ENCODE results near the gene UBE2L6.
A peak's percentile ranks its signal among the peaks of the same experiment; 100 is the strongest.

Gene UBE2L6

GRCh38 chr11:57567515-57568329, at the start of gene UBE2L6:
UBE2L6 (minus strand) TSS chr11:57567672; CDS start chr11:57567611, 61 bp downstream.
- DNase-seq = peak; percentile 88

GRCh38 chr11:57616595-57616994, 49.1 kb upstream of the UBE2L6 start:
- no peak for DNase-seq

GRCh38 chr11:57615308-57615707, 47.8 kb upstream of the UBE2L6 start:
- DNase-seq = no peak

- no peak for DNase-seq
Observed at GRCh38 chr11:57614234-57614772, 46.8 kb upstream of the UBE2L6 start.

GRCh38 chr11:57610170-57610569, 42.7 kb upstream of the UBE2L6 start:
- no peak for DNase-seq

DNA sequence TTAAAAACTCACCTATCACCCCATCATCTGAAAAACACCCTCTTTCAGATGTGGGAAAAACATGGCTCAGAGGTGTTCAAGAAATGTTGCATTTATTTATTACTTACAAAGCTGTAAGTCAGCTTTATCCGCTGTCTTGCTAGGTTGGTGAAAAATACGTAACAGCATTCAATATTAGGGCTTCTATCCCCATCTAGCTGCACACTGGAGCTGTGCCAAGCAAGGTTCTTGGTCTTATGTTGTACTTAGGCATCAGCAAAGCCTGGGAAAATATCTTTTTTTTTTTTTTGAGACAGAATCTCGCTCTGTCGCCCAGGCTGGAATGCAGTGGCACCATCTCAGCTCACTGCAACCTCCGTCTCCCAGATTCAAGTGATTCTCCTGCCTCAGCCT, 37.6 kb upstream of the UBE2L6 start:
- no peak for DNase-seq

DNA sequence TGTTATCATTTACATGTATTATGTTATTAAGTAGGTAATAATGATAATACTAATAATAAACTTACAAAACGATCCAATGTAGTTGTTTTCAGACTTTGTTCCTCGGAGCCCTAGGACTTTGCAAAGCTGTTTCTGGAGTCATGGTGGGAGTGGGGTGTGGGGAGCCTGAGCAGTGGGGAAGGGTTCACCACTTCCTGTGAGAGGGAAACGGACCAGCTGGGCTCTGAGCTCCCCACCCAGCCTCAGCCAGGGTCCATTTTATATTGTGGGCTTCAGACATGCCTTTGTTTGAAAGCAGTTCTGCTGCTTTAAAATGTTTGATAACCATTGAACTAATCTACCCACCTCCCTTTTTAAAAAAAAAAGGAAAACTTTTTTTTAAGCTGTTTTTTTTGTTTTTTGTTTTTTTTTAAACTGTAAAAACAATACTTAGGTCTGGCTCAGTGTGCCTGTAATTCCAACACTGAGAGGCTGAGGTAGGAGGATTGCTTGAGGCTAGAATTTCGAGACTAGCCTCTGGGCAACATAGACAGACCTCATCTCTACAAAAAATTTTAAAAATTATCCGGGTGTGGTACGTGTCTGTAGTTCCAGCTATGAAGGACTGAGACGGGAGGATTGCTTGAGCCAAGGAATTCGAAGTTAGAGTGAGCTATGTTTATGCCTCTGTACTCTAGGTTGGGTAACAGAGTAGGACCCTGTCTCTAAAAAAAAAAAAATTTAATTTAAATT, 37.0 kb upstream of the UBE2L6 start:
- no peak for DNase-seq

GRCh38 chr11:57601297-57601696, 33.8 kb upstream of the UBE2L6 start:
- no peak for DNase-seq

DNA sequence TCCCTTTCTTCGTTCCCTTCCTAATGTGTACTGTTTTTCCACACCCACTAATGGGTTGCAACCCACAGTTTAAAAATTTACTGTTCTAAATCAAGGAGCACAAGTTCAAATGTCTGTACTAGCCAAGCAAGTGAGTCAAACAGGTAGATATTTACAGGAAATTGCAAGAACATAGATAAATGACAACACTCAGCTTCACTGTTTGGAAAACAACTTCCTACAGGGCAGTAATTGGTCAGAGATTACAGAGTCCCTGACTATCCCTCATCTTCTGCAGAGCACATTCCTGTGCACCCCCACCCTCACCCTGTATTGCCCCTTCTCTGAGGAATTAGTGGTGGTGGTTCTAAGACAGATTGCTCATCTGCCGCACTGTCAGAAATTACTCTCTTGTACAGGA, 31.9 kb upstream of the UBE2L6 start:
- DNase-seq = no peak

- peak; percentile 33 for DNase-seq
Observed at GRCh38 chr11:57598831-57599155, 31.3 kb upstream of the UBE2L6 start.

DNA sequence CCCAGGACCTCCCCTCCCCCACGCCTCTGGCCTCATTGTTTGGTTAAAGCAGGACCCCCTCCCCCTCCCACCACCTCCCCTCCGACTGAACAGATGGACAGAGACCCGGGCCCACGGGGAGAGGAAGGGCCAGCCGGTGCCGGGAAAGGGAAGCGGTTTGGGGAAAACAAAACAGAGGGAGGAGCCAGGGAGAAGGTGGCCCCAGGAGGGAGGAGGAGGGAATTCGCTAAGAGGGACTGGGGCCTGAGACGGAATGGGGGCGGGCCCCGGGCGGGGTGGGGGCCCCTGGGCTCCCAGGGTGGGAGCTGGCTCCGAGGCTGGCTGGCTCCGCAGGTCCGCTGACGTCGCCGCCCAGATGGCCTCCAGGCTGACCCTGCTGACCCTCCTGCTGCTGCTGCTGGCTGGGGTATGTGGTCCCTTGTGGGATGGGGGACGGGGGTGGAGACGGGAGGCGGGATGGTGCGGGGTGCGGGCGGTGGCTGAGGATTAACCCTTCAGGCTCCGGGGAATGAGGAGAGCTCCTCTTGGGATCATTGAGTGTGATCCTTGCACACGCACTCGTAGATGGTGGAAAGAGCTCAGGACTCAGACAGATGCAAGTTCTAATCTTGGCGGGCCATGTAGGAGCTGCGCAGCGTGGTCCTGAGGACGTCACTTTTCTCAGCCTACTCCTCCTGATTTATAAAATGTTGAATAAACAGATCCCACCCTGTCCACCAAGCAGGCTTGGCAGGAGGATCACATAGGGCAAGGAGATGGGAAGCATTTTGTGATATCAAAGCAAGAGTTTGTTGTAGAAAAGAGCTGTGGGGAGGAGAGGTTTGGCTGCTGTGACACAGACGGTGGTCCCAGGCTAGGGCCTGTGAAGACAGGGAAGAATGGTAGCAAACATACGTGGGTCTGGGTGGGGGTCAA, 30.7 kb upstream of the UBE2L6 start:
- DNase-seq = peak; percentile 91

- no peak for DNase-seq
Observed at GRCh38 chr11:57597461-57597915, 30.0 kb upstream of the UBE2L6 start, which contains the start of gene SERPING1. SERPING1 (plus strand) TSS chr11:57597685; CDS start chr11:57598271, 586 bp downstream.

DNA sequence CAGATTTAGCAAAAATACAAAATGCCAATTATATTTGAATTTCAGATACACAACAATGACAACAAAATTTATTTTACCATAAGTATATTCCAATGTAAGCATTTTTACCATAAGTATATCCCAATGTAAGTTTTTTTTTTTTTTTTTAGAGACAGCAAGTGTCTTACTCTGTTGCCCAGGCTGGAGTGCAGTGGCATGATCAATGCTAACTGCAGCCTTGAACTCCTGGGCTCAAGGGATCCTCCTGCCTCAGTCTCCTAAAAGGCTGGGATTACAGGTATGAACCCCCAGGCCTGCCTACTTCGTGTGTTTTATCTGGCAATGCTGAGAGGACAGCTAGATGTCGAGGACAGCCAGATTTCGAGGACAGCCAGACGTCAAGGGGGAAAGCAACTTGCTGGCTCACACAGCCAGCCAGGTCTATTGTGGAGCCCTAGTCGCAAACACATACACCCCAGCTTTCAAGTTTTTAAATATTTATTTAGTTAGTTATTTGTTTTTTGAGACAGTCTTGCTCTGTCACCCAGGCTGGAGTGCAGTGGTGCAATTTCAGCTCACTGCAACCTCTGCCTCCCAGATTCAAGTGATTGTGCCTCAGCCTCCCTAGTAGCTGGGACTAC, 28.9 kb upstream of the UBE2L6 start:
- no peak for DNase-seq

DNA sequence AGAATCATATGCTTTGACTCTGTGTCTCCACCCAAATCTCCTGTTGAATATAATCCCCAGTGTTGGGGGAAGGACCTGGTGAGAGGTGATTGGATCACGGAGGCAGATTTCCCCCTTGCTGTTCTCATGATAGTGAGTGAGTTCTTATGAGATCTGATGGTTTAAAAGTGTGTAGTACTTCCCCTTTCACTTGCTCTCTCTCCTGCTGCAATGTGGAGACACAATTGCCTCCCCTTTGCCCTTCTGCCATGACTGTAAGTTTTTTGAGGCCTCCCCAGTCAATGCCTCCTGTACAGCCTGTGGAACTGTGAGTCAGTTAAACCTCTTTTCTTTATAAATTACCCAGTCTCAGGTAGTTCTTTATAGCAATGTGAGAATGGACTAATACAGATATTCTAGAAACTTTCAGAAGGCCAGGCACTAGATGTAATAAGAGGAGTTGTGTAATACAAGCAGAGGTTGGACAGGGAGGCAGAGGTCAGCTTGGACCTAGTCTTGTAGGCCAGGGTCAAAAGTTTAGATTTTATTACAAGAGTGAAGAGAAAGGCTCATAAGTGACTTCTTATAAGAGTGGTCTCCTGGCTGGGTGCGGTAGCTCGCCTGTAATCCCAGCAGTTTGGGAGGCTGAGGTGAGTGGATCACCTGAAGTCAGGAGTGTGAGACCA, 20.7 kb upstream of the UBE2L6 start:
- DNase-seq = no peak

GRCh38 chr11:57586711-57587245, 19.3 kb upstream of the UBE2L6 start:
- no peak for DNase-seq

- DNase-seq = no peak
Observed at GRCh38 chr11:57585301-57585700, 17.8 kb upstream of the UBE2L6 start.

DNA sequence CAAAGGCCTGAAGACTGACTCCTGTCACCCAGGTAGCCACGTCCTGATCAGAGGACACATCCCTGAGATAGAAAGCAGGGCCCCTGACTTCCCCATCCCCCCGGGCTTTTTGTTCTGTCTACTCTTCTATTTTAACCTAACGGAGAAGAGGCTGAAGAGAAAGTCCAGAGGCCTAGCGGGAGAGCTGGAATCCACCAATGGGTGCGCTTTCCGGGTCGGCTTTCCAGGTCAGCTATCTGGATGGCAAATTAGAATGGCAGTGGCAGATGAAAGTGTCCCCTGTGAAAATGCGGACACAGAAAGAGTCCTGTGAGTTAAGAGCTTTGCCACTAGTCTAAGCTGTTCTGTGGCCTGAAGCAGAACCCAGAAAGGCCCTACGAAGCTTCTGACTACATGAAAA, 16.9 kb upstream of the UBE2L6 start:
- no peak for DNase-seq

GRCh38 chr11:57574061-57574460, 6.6 kb upstream of the UBE2L6 start:
- DNase-seq = no peak

DNA sequence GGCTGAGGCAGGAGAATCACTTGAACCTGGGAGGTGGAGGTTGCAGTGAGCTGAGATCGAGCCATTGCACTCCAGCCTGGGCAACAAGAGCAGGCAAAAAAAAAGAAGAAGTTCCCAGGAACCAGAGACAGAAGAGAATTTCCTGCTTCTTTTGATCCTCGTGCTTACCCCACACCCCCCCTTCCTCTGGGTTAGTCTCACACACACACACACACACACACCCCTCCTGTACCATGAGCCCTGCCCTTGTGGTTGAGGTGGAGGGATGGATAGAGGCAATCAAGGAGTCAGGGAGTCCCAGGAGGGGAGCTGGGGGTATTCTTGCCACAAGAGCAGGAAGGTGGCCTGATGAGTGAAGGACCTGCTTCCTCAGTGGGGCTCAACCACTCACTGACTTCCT, 4.1 kb upstream of the UBE2L6 start:
- no peak for DNase-seq

GRCh38 chr11:57568330-57568766, 876 bp upstream of the UBE2L6 start:
- no peak for DNase-seq

- no peak for DNase-seq
Observed at GRCh38 chr11:57566905-57567514, 462 bp downstream of the UBE2L6 start.

Measured in right hindlimb (tissue), 1 donor.